Measurements from ENCODE around the gene CRABP1. TPM values are rescaled to one million over a fixed set of nuclear protein-coding genes. Genes with fewer than 3 reads are reported as not detected.

The CRABP1 gene
- total RNA-seq, 1 experiment from 2014 or later: 0.47 TPM

- intact Hi-C loops (cut with micrococcal nuclease): no loop called here
- RAD21 ChIA-PET (ENCODE audit: low non-redundant PET in 1 of 2, low total read pairs in 2 of 2, uncharacterized antibody in 2 of 2, unreplicated experiment in 2 of 2): no interaction called here
- no peak overlapping the region for H2AFZ ChIP-seq (ENCODE audit: low read depth, low read length, poor library complexity, severe bottlenecking)
- CTCF ChIA-PET: no interaction called here
- no peaks in the 10 kb centered on the region for H4K20me1 ChIP-seq (ENCODE audit: insufficient read depth)
- POLR2A ChIA-PET: no interaction called here
- DNase-seq (ENCODE audit: low read depth, low spot score) (no peak), ATAC-seq (no peak)
- peaks cover 26% of the 10 kb centered on the region for H3K79me2 ChIP-seq (ENCODE audit: insufficient read depth, low read length)
- no peak overlapping the region for H3K4me2 ChIP-seq (ENCODE audit: low read length)
- BruUV-seq (replicated peaks): no TSS peak
- H3K27me3 ChIP-seq (ENCODE audit: insufficient read depth, low read length): no peaks in the 10 kb centered on the region
- H3K9me3 ChIP-seq (ENCODE audit: control insufficient read depth in 1 of 2, insufficient read depth in 1 of 2, low read depth in 1 of 2, low read length in 2 of 2): no peaks in the 10 kb centered on the region
- H3K4me3 ChIP-seq (replicated peaks in 1 of 2; ENCODE audit: low read depth in 1 of 2, low read length in 2 of 2): no peak overlapping the region
- peaks cover 6 to 30% of the 10 kb centered on the region in 2 experiments for H3K4me1 ChIP-seq (ENCODE audit: control insufficient read depth in 1 of 2, insufficient read depth in 2 of 2, low read length in 2 of 2)
- TF ChIP-seq CTCF (IDR thresholded peaks at IDR 0.05 in 2 of 3, conservative IDR thresholded peaks at IDR 0.05 in 1 of 3; ENCODE audit: borderline replicate concordance in 1 of 3, insufficient read depth in 1 of 3, low read depth in 2 of 3, low read length in 2 of 3): no peak
- no peaks in the 10 kb centered on the region for H3K36me3 ChIP-seq (ENCODE audit: control insufficient read depth in 1 of 2, insufficient read depth in 2 of 2, low read length in 2 of 2)
- H3K9ac ChIP-seq (ENCODE audit: low read length): no peak overlapping the region
- no peaks in the 10 kb centered on the region for H3K9me2 ChIP-seq (ENCODE audit: insufficient read depth)
- no peak overlapping the region for H3K27ac ChIP-seq (ENCODE audit: low read depth, low read length)
Measured at GRCh38 chr15:78301828-78302227, 38.3 kb upstream of the CRABP1 start.

- Histone ChIP-seq H3K4me2 (ENCODE audit: low read length) (peak overlapping the region; percentile 67), H3K9ac (ENCODE audit: low read length) (no peak overlapping the region), H3K4me1 (ENCODE audit: control insufficient read depth in 1 of 2, insufficient read depth in 2 of 2, low read length in 2 of 2) (peaks cover 6 to 30% of the 10 kb centered on the region in 2 experiments), H3K4me3 (replicated peaks in 1 of 2; ENCODE audit: low read depth in 1 of 2, low read length in 2 of 2) (peak overlapping the region; percentile 15 to 45; a peak in 3 of 4 replicates), H3K79me2 (ENCODE audit: insufficient read depth, low read length) (peaks cover 16% of the 10 kb centered on the region), H3K9me2 (ENCODE audit: insufficient read depth) (no peaks in the 10 kb centered on the region), H3K27me3 (ENCODE audit: insufficient read depth, low read length) (no peaks in the 10 kb centered on the region), H4K20me1 (ENCODE audit: insufficient read depth) (no peaks in the 10 kb centered on the region), H2AFZ (ENCODE audit: low read depth, low read length, poor library complexity, severe bottlenecking) (peak overlapping the region; percentile 60), H3K27ac (ENCODE audit: low read depth, low read length) (no peak overlapping the region), H3K9me3 (ENCODE audit: control insufficient read depth in 1 of 2, insufficient read depth in 1 of 2, low read depth in 1 of 2, low read length in 2 of 2) (no peaks in the 10 kb centered on the region), H3K36me3 (ENCODE audit: control insufficient read depth in 1 of 2, insufficient read depth in 2 of 2, low read length in 2 of 2) (no peaks in the 10 kb centered on the region)
- no TSS peak for BruUV-seq (replicated peaks)
- ChIA-PET RAD21 (ENCODE audit: low non-redundant PET in 1 of 2, low total read pairs in 2 of 2, uncharacterized antibody in 2 of 2, unreplicated experiment in 2 of 2) (no interaction called here), CTCF (no interaction called here), POLR2A (interaction anchor here (1.1 kb wide), 1 partner anchor 262 kb away, joined by 4 read pairs; the partner anchor contains the start of gene CHRNA5)
- intact Hi-C loops (cut with micrococcal nuclease): no loop called here
- ATAC-seq (no peak), DNase-seq (ENCODE audit: low read depth, low spot score) (no peak)
- no peak for TF ChIP-seq FOSL1 (IDR thresholded peaks at IDR 0.05; ENCODE audit: low read depth)
- TF ChIP-seq RAD21 (IDR thresholded peaks at IDR 0.05; ENCODE audit: low read depth): no peak
- no peak for TF ChIP-seq CTCF (IDR thresholded peaks at IDR 0.05 in 2 of 3, conservative IDR thresholded peaks at IDR 0.05 in 1 of 3; ENCODE audit: borderline replicate concordance in 1 of 3, insufficient read depth in 1 of 3, low read depth in 2 of 3, low read length in 2 of 3)
- TF ChIP-seq SRF (IDR thresholded peaks at IDR 0.05; ENCODE audit: low read depth): no peak
- no peak for TF ChIP-seq EZH2 (IDR thresholded peaks at IDR 0.05)
- no peak for TF ChIP-seq ZNF274 (IDR thresholded peaks at IDR 0.05; ENCODE audit: low read depth, low read length)
- TF ChIP-seq ZBTB33 (IDR thresholded peaks at IDR 0.05; ENCODE audit: extremely low read depth, insufficient replicate concordance, low read length): no peak
- TF ChIP-seq EGR1 (IDR thresholded peaks at IDR 0.05; ENCODE audit: low read depth): no peak
- TF ChIP-seq, protein P1, sequence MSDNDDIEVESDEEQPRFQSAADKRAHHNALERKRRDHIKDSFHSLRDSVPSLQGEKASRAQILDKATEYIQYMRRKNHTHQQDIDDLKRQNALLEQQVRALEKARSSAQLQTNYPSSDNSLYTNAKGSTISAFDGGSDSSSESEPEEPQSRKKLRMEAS (IDR thresholded peaks at IDR 0.05): no peak
- no peak for TF ChIP-seq EZH2phosphoT487 (IDR thresholded peaks at IDR 0.05; ENCODE audit: borderline replicate concordance)
Measured at GRCh38 chr15:78302579-78303312, 37.4 kb upstream of the CRABP1 start.

All from HCT116 (cell line).